Neural progenitor cell (in vitro differentiated cells): ENCODE measurements around the gene GAD1.

Experiments
- CTCF ChIP-seq: fragments of 200-600 bp; sonication (generic); IDR thresholded peaks from 2 replicates; pipeline ENCODE4 v1.5.1; 2017; ENCODE audit warnings: antibody characterized with exemption, mild to moderate bottlenecking
- EZH2 ChIP-seq: fragments of 200-600 bp; sonication (generic); IDR thresholded peaks from 2 replicates; pipeline ENCODE4 v1.6.1; 2017; ENCODE audit warnings: antibody characterized with exemption, mild to moderate bottlenecking, moderate library complexity
- EZH2phosphoT487 ChIP-seq: fragments of 200-600 bp; sonication (generic); IDR thresholded peaks from 2 replicates; pipeline ENCODE4 v1.6.1; 2017; ENCODE audit warnings: antibody characterized with exemption

- TF ChIP-seq CTCF (no peak), EZH2phosphoT487 (no peak), EZH2 (no peak)
Measured at GRCh38 chr2:170881840-170882239, 65.2 kb downstream of the GAD1 start.
